Measurements from ENCODE around the gene AFAP1L2.
A peak's percentile ranks its signal among the peaks of the same experiment; 100 is the strongest.

Gene AFAP1L2

DNA sequence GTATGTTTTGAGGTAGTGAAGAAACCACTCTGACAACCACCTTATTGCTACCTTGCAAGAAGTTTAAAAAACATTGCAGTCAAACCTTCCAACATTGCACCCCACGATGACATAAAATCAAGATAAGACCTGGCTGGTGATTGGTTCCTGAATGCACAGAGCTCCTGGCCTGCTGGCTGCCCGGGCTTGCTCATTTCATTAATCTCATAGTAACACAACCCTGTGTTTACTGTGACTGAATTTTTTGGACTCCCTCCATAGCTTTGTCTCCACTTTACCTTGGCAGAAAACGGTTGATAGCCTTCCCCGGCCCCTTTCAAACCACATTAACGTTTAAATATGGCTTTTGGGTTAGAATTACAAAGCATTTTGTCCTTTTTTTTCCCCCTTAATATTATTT, 137.8 kb downstream of the AFAP1L2 start:
- peak; percentile 34 for DNase-seq (ENCODE audit: low spot score)

DNA sequence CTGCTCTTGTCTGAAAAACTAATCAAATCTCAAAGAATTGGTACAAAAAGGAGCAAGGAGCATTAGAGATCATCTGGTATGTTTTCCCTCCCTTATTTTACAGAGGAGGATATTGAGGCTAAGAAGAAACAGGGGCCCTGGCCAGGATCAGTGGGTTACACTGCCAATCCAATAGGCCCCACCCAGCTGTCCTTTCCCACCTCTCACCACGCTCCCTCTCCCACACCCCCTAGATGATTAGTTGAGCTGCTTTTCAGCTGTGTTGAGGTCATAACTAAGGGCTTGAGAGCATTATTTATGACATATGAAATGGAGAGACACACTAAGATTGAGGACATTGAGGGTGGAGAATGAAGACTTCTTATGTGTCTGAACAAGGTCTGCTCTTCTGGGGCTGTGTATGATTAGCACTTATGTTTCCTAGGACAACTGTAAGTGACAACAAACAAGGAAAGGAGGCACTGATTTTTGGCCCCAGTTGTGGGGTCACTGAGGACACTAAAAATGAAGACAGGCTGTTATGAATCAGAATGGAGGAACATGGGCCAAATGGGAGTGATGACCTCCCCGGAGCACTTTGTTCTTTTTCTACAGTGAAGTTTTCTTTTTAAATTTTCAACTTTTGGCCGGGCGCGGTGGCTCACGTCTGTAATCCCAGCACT, 138.8 kb downstream of the AFAP1L2 start:
- no peak for DNase-seq (ENCODE audit: low spot score)

DNA sequence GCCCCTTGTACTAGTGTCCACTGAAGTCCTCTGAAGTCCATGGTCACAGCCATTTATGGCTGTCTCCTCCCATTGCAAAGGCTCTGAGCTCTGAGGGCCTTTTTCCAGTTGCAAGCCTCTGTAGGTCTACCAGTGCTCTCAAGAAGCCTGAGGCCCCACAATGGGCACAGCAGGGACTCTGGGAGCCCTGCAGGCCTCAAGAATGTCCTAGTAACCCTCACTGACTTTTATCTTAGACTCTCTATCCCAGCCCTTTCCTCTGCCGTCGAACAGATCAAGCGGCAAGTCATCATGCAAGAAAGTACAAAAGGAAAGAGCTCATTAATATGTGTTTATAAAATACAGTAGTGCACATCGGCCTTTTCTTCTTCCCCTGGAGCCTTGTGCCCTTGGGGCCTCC, 141.8 kb downstream of the AFAP1L2 start:
- DNase-seq (ENCODE audit: low spot score) = no peak

DNA sequence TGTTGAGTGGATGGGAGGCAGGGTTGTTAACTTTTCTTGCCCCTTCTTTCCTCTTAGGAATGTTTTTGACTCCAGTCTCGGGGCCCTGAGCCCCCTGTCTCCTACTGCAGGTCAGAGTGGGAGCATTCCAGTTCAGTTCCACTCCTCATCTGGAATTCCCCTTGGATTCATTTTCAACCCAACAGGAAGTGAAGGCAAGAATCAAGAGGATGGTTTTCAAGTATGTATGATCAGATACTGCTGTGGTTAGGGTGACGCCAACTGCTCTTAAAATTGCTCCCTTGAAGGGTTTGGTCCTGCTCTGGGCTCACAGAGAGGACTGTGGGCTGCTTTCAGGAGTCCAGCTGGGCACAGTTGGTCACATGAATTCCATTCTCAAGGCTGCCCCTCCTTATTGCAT, 143.2 kb downstream of the AFAP1L2 start:
- DNase-seq (ENCODE audit: low spot score) = no peak

GRCh38 chr10:114260366-114260765, 143.9 kb downstream of the AFAP1L2 start:
- no peak for DNase-seq (ENCODE audit: low spot score)

GRCh38 chr10:114259824-114260223, 144.5 kb downstream of the AFAP1L2 start:
- no peak for DNase-seq (ENCODE audit: low spot score)

DNA sequence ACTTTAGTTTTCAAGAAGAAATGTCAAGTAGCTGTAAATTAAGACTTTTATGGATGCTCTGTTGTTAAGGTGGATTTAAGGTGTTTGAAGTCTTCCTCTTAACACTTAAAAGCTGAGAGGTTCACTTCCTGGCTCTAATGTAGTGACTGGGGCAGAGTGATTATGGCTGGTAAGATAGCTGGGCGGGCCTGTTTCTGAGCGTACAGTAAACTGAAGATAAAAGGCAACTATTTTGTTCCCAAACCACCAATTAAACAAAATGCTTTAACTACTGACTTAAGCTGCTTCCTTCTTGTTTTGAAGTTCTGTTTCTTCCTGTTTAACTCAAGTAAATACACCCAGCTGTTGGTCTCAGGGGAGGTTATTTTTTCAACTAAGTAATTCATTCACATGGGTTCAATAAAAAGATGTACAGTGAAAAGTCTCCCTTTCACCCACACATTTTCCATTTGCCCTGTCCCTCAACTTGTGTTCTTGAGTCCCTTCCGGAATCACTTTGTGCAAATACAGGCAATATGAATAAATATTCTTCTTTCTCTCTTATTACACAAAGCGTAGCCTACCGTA, 145.9 kb downstream of the AFAP1L2 start:
- DNase-seq (ENCODE audit: low spot score) = no peak

DNA sequence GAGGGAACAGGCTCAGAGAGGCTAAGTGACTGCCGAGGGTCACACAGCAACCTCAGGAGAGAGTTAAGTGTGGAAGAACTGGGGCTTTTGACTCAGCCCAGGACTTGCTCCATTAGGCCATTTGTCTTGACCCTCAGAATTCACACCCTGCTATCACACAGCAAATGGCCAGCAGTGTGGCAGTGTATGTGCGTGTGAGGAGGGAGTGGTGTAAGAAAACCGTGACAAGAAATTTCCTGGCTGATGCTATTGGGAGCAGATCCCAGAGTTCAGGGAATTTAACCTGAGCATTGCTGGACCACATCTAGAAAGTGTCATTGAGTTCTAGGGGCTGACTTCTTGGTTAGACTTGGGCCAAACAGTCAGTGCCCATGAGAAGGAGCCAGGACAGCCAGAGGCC, 146.8 kb downstream of the AFAP1L2 start:
- DNase-seq (ENCODE audit: low spot score) = no peak

DNA sequence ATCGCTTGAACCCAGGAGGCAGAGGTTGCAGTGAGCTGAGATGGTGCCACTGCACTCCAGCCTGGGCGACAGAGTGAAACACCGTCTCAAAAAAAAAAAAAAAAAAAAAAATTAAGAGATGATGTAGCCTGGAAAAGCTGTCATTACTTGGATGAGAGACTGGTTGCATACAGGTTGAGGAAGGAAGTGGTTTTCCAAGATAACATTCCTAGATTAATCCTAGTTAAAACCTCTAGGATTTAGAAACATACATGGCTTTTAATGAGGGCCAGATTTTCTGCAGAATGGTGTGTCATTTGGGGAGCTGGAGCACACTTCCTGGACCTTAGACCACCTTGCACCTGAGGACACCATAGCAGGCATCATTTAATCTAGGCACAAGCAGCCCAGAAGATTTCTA, 147.5 kb downstream of the AFAP1L2 start:
- no peak for DNase-seq (ENCODE audit: low spot score)

DNA sequence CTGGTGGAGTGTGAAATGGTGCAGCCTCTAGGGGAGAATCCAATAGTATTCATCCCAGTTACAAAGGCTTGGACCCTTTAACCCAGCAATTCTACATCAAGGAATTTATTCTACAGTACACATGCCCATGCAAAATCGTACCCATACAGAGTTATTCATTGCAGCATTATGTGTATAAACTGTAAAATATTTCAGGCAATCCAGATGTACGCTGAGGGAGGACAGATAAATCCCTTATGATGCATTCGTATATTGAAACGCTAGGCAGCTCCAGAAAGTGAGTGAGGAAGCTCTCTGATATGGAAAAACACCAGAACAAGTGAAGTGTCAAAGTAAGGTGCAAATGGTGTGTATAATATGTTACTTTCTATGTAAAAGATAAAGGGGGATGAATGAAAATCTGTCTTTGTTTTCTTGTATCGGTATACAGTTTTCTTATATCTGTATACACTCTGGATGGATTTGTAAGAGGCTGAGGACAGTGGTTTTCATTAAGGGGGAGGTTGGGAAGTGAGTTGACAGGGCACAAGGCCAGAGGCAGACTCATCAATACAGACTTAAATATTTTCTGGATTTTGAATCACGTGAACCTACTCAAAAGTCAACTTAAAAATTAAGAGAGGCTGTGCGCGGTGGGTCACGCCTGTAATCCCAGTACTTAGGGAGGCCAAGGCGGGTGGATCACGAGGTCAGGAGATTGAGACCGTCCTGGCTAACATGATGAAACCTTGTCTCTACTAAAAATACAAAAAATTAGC, 148.1 kb downstream of the AFAP1L2 start:
- DNase-seq (ENCODE audit: low spot score) = no peak

GRCh38 chr10:114255227-114255626, 149.1 kb downstream of the AFAP1L2 start:
- DNase-seq (ENCODE audit: low spot score) = no peak

- no peak for DNase-seq (ENCODE audit: low spot score)
Measured at GRCh38 chr10:114252883-114253282, 151.4 kb downstream of the AFAP1L2 start.

DNA sequence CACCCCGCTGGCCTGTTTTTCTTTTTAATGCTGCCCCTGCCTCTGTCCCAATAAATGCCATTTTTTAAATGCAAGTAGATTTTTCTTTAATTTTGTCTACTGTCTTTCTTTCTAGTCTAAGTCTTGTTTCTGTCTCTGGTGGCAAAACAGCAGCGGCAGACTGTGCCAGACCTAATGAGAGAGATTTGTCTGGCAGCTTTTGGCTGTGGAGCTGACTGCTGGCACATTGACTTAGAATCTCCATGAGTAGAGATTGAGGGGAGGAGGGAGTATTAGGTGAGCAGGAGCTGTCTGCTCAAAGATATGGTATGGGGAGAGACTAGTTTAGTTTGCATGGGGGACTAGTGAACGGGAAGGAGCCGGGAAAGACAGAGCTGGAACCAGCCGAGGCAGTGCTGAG, 152.2 kb downstream of the AFAP1L2 start:
- no peak for DNase-seq (ENCODE audit: low spot score)

DNA sequence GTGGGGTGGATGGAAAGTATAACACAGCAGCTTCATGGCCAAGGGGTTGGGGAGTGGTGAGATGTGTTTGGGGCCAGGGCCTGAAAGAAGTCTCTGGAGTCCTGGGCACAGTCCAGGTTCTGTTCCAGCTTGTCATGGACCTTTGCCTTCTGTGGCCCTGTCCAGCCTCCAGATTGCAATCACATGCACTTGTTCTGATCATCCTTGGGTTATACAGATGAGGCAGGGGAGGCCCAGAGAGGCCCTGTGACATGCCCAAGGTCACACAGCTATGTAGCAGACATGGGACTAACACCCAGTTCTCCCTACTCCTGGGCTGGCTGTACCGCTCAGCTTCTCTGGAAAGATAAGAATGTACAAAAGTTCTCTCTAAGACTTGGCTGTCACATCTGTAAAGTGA, 153.6 kb downstream of the AFAP1L2 start:
- DNase-seq (ENCODE audit: low spot score) = no peak

GRCh38 chr10:114250236-114250635, 154.1 kb downstream of the AFAP1L2 start:
- DNase-seq (ENCODE audit: low spot score) = no peak

DNA sequence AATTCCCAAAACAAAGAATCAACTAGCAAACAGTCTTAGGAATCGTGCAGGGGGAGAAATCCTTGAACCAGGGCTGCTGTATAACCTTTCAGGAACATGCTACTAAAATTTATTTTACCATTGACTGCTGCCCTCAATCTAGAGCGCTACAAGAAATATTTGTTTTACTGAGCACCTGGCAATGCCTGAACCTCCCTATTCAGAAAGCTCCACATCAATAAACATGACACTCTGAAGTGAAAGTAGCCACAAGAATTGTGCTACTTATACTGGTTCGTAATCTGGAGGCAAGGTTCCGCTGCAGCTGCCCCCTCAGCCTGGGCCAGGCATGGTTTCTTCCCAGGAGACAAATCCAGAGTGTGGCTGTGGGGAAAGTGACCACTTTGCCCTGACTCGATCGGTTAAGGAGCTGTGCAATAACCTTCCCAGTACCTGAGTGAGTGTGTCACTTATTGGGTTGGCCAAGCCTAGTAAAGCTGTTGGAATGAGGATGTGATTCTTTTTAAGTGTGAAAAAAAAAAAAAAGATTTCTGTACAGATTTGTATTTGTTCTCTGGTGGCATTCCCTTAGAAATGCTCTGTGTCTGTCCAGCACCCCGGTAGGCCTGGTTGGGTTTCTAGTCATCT, 157.5 kb downstream of the AFAP1L2 start:
- DNase-seq (ENCODE audit: low spot score) = no peak

DNA sequence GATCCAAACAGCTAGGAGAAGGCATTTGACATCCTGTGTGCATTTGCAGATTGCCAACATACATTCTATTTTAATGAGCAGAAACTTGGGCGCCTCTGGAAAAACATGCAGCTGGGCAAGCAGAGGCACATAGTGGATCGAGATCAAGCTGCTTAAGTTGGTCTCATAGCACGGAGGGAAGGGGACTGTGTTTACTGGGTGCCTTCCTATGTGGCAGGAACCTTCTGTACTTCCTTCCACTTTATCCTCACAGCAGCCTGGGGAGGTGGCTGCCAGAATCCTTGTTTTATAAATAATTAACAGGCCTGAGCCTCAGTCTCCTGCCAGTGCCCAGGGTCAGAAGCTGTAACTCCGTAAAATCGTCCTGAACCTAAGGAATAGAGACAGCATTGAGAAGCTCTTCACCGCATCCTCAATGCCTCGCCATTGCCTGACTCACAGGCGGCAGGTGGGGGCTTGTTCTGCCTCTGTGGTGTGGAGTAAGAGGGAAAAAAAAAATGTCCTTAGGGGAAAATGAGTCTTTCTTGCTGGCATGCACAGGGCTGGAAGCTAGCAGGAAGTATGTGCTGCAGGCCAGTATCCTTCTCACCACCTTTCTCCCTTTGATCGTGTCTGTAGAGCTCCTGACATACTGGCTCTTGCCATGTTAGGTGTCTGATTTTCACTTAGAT, 159.0 kb downstream of the AFAP1L2 start:
- no peak for DNase-seq (ENCODE audit: low spot score)

Data from iPS-NIHi11 (cell line).